OCI-M2 (cell line): ENCODE data around the gene AZU1.
"Not testable (repeated sequence)": the region's sequence is repeated elsewhere in the genome, so short reads cannot be mapped to it uniquely, and the experiment has no call there.

Experiments
- DNase-seq: peaks from one replicate; lab custom pipeline; 2025; ENCODE audit not compliant: unreplicated experiment; lab: John Stamatoyannopoulos, UW

Gene AZU1

GRCh38 chr19:824885-825284 lies 2.8 kb upstream of the AZU1 start:
- no peak for DNase-seq

GRCh38 chr19:825897-826644 lies 1.6 kb upstream of the AZU1 start:
- DNase-seq = no peak

GRCh38 chr19:827314-827709 lies 325 bp upstream of the AZU1 start:
- DNase-seq = no peak

- DNase-seq = no peak
Measured at GRCh38 chr19:829129-829758, 1.6 kb downstream of the AZU1 start.

GRCh38 chr19:831407-832369 lies 4.1 kb downstream of the AZU1 start:
- DNase-seq = no peak

GRCh38 chr19:834216-834615 lies 6.6 kb downstream of the AZU1 start:
- DNase-seq = no peak

- no peak for DNase-seq
Measured at GRCh38 chr19:835210-835810, 7.7 kb downstream of the AZU1 start.

GRCh38 chr19:840519-841206 lies 13.0 kb downstream of the AZU1 start, which contains the start of gene PRTN3:
TSS of gene PRTN3 (plus strand) at chr19:840999. CDS start at chr19:841009, 10 bp downstream.
- DNase-seq = no peak

- not testable (repeated sequence) for DNase-seq
Measured at GRCh38 chr19:842802-843179, 15.2 kb downstream of the AZU1 start.

- DNase-seq = no peak
Measured at GRCh38 chr19:843180-843835, 15.7 kb downstream of the AZU1 start.

- no peak for DNase-seq
Measured at GRCh38 chr19:843836-844545, 16.4 kb downstream of the AZU1 start.

GRCh38 chr19:844546-844971 lies 16.9 kb downstream of the AZU1 start:
- DNase-seq = no peak

- no peak for DNase-seq
Measured at GRCh38 chr19:845707-846521, 18.3 kb downstream of the AZU1 start.

GRCh38 chr19:848386-848921 lies 20.8 kb downstream of the AZU1 start:
- no peak for DNase-seq

GRCh38 chr19:849195-849594 lies 21.6 kb downstream of the AZU1 start:
- not testable (repeated sequence) for DNase-seq

GRCh38 chr19:850221-850978 lies 22.8 kb downstream of the AZU1 start:
- DNase-seq = no peak

- no peak for DNase-seq
Measured at GRCh38 chr19:850979-851335, 23.3 kb downstream of the AZU1 start.
